IMR-90 (cell line): ENCODE results near the gene OPHN1. TPM values are rescaled to one million over a fixed set of nuclear protein-coding genes. Genes with fewer than 3 reads are reported as not detected.
A peak's percentile ranks its signal among the peaks of the same experiment; 100 is the strongest.

Experiments used
- ATAC-seq: fragments of 200-7000 bp; cut with Tn5 transposase; 2 replicates; pipeline ENCODE4 v1.9.1; 2020; ENCODE audit warnings: low read depth, mild to moderate bottlenecking, moderate library complexity
- BruUV-seq: library from RNA; stranded (reverse); fragments of 400-500 nt; replicated peaks from 2 replicates; lab custom pipeline; 2021; lab: Mats Ljungman, UMichigan
- CTCF ChIA-PET: fragments of 300-600 bp; formaldehyde crosslinking; extraction: SDS; loops from one replicate; lab custom pipeline; 2021; ENCODE audit warnings: antibody characterized with exemption; lab: Yijun Ruan, JAX
- POLR2A ChIA-PET: fragments of 300-600 bp; sonication (Branson Sonifier 250); formaldehyde crosslinking; loops from one replicate; lab custom pipeline; 2022; ENCODE audit warnings: antibody characterized with exemption; ENCODE audit not compliant: unreplicated experiment; lab: Charles Lee
- DNase-seq: peaks from one replicate; pipeline ENCODE4 v3.0.0; 2013
- H2AFZ ChIP-seq: replicated peaks from 2 replicates; pipeline ENCODE3; 2013; ENCODE audit warnings: low read length, mild to moderate bottlenecking; ENCODE audit not compliant: poor library complexity
- H2AK5ac ChIP-seq: 2 replicates; pipeline ENCODE4 v1.6.1; 2013; ENCODE audit warnings: low read depth, low read length, inconsistent platforms
- H2AK9ac ChIP-seq: replicated peaks from 2 replicates; pipeline ENCODE3; 2013; ENCODE audit warnings: mild to moderate bottlenecking, low read depth, low read length, moderate library complexity; ENCODE audit not compliant: poor library complexity
- H2BK120ac ChIP-seq: 2 replicates; pipeline ENCODE4 v1.6.1; 2013; ENCODE audit warnings: low read depth, low read length, inconsistent platforms
- H2BK15ac ChIP-seq: 3 replicates; pipeline ENCODE4 v1.6.1; 2013; ENCODE audit warnings: low read depth, low read length, inconsistent platforms
- H2BK20ac ChIP-seq: 2 replicates; pipeline ENCODE4 v1.6.1; 2013; ENCODE audit warnings: low read depth, mild to moderate bottlenecking, inconsistent platforms, low read length, moderate library complexity
- H2BK5ac ChIP-seq: 2 replicates; pipeline ENCODE4 v1.6.1; 2013; ENCODE audit warnings: mild to moderate bottlenecking, low read depth, low read length, inconsistent platforms; ENCODE audit not compliant: poor library complexity, severe bottlenecking
- H3K14ac ChIP-seq: replicated peaks from 2 replicates; pipeline ENCODE4 v1.6.1; 2013; ENCODE audit warnings: low read depth, low read length, inconsistent platforms
- H3K18ac ChIP-seq: 2 replicates; pipeline ENCODE4 v1.6.1; 2013; ENCODE audit warnings: low read depth, low read length, control low read depth
- H3K23ac ChIP-seq: 2 replicates; pipeline ENCODE4 v1.6.1; 2013; ENCODE audit warnings: low read depth, low read length, inconsistent platforms
- H3K27ac ChIP-seq: 2 replicates; pipeline ENCODE4 v1.5.1; 2013; ENCODE audit warnings: mild to moderate bottlenecking, control low read depth, low read length; ENCODE audit not compliant: insufficient read depth
- H3K27me3 ChIP-seq: 2 replicates; pipeline ENCODE4 v1.6.1; 2013; ENCODE audit warnings: low read length; ENCODE audit not compliant: control insufficient read depth, insufficient read depth
- H3K36me3 ChIP-seq: 2 replicates; pipeline ENCODE4 v1.6.1; 2013; ENCODE audit warnings: low read length, mixed read lengths; ENCODE audit not compliant: control insufficient read depth, insufficient read depth
- H3K4ac ChIP-seq: 2 replicates; pipeline ENCODE4 v1.6.1; 2013; ENCODE audit warnings: low read depth, low read length, inconsistent platforms
- H3K4me1 ChIP-seq: 2 replicates; pipeline ENCODE4 v1.6.1; 2013; ENCODE audit warnings: low read length, mixed read lengths; ENCODE audit not compliant: control insufficient read depth, insufficient read depth
- H3K4me2 ChIP-seq: 2 replicates; pipeline ENCODE4 v1.6.1; 2013; ENCODE audit warnings: low read depth, mild to moderate bottlenecking, control low read depth, low read length, moderate library complexity
- H3K4me3 ChIP-seq: 2 replicates; pipeline ENCODE4 v1.5.1; 2013; ENCODE audit warnings: low read depth, mild to moderate bottlenecking, control low read depth, low read length, moderate library complexity; ENCODE audit not compliant: insufficient read depth
- H3K56ac ChIP-seq: 2 replicates; pipeline ENCODE4 v1.6.1; 2013; ENCODE audit warnings: low read length, inconsistent platforms; ENCODE audit not compliant: insufficient read depth; ENCODE audit errors: extremely low read depth
- H3K79me1 ChIP-seq, 2 experiments: 2 replicates each; pipeline ENCODE4 v1.6.1; 2013; ENCODE audit warnings: low read length in 2 of 2, inconsistent platforms in 1 of 2, low read depth in 1 of 2
- H3K9ac ChIP-seq: 2 replicates; pipeline ENCODE4 v1.6.1; 2013; ENCODE audit warnings: low read depth, low read length, control low read depth
- H3K9me1 ChIP-seq: 2 replicates; pipeline ENCODE4 v1.6.1; 2013; ENCODE audit warnings: low read length, inconsistent platforms; ENCODE audit not compliant: insufficient read depth
- H3K9me3 ChIP-seq: 2 replicates; pipeline ENCODE4 v1.6.1; 2013; ENCODE audit warnings: low read length; ENCODE audit not compliant: control insufficient read depth, insufficient read depth
- H4K20me1 ChIP-seq: 2 replicates; pipeline ENCODE4 v1.6.1; 2013; ENCODE audit warnings: low read length, inconsistent platforms; ENCODE audit not compliant: insufficient read depth
- H4K5ac ChIP-seq: 2 replicates; pipeline ENCODE4 v1.6.1; 2013; ENCODE audit warnings: mild to moderate bottlenecking, low read depth, low read length, control low read depth
- H4K8ac ChIP-seq, 2 experiments: 2 replicates each; pipeline ENCODE4 v1.6.1; 2013; ENCODE audit warnings: low read depth in 2 of 2, low read length in 2 of 2, control low read depth in 1 of 2, inconsistent platforms in 1 of 2
- H4K91ac ChIP-seq: 2 replicates; pipeline ENCODE4 v1.6.1; 2013; ENCODE audit warnings: low read depth, low read length, inconsistent platforms; ENCODE audit not compliant: insufficient read depth
- FOS ChIP-seq: fragments of 150-350 bp; IDR thresholded peaks from 2 replicates; pipeline ENCODE4 v1.6.1; 2016; ENCODE audit warnings: low read depth, low read length
- NFE2L2 ChIP-seq: fragments of 150-350 bp; IDR thresholded peaks from 2 replicates; pipeline ENCODE4 v1.6.1; 2016; ENCODE audit warnings: low read depth, mild to moderate bottlenecking, low read length
- RAD21 ChIP-seq: IDR thresholded peaks from 2 replicates; pipeline ENCODE4 v1.6.1; 2012; ENCODE audit warnings: low read length, improper control_type of control experiment
- RCOR1 ChIP-seq: IDR thresholded peaks from 2 replicates; pipeline ENCODE4 v1.6.1; 2012; ENCODE audit warnings: mild to moderate bottlenecking, low read length, improper control_type of control experiment; ENCODE audit not compliant: insufficient replicate concordance
- RFX5 ChIP-seq: IDR thresholded peaks from 2 replicates; pipeline ENCODE4 v1.8.0; 2012; ENCODE audit warnings: low read depth, mild to moderate bottlenecking, low read length, moderate library complexity
- WGBS, 2 experiments: methylation state at CpG; one replicate each; pipeline versions ENCODE4 v1.1.5 to v1.1.7; 2013; ENCODE audit warnings: missing lambda C conversion rate in 2 of 2; ENCODE audit not compliant: insufficient read length in 1 of 2; ENCODE audit errors: extremely low coverage in 2 of 2; 5-methylcytosine and 5-hydroxymethylcytosine counted together
- dilution Hi-C: fragments of 300-500 bp; cut with HindIII; formaldehyde crosslinking; loops from one replicate; pipeline ENCODE4 v1.14.3; 2018; ENCODE audit warnings: low sequenced_read_pairs; ENCODE audit not compliant: unreplicated experiment
- in situ Hi-C: fragments of 300-500 bp; cut with MboI; formaldehyde crosslinking; loops from 3 replicates; pipeline ENCODE4 v1.14.3; 2019; ENCODE audit warnings: low sequenced_read_pairs, inconsistent platforms, mixed read lengths
- intact Hi-C: fragments of 100-400 bp; cut with micrococcal nuclease; formaldehyde crosslinking; loops from 2 replicates; pipeline ENCODE4 v1.10.0; 2022
- polyA plus RNA-seq, 3 experiments: library from polyadenylated mRNA; depleted of rRNA; stranded (reverse); fragments of >200 nt; gene quantifications; 2 replicates each; pipeline ENCODE4 v1.2.3, GENCODE V29; 2012; ENCODE audit warnings: low replicate concordance in 1 of 3
- total RNA-seq: library from RNA; depleted of rRNA; stranded (reverse); fragments of >200 nt; gene quantifications from 2 replicates; pipeline ENCODE4 v1.2.3, GENCODE V29; 2012

OPHN1 gene
- total and polyA plus RNA-seq, 2 of the 4 experiments (the other 2 are of a cell fraction), result 4.0 to 13.1 TPM

- no peaks in the 10 kb centered on the region for H3K27me3 ChIP-seq
- H3K18ac ChIP-seq, result no peak overlapping the region
- H2AK5ac ChIP-seq, result no peak overlapping the region
- in situ Hi-C loops, result no loop called here
- no peak overlapping the region for H2BK20ac ChIP-seq
- ChIA-PET POLR2A (no interaction called here), CTCF (no interaction called here)
- H4K91ac ChIP-seq, result no peak overlapping the region
- H3K4me3 ChIP-seq, result no peak overlapping the region
- no peak overlapping the region for H2BK120ac ChIP-seq
- H3K79me1 ChIP-seq, result peaks cover 2 to 6% of the 10 kb centered on the region in 2 experiments; a peak in 2 of 4 replicates
- H3K4me1 ChIP-seq, result no peaks in the 10 kb centered on the region
- no CpG with 5 or more reads among the region's 1 CpG for WGBS, 2 experiments
- intact Hi-C loops, result no loop called here
- H3K23ac ChIP-seq, result no peak overlapping the region
- H2AFZ ChIP-seq, result no peak overlapping the region
- no peak overlapping the region for H3K27ac ChIP-seq
- no peak overlapping the region for H3K9ac ChIP-seq
- no peak overlapping the region for H3K4me2 ChIP-seq
- H3K4ac ChIP-seq, result no peak overlapping the region
- no peak overlapping the region for H4K5ac ChIP-seq
- TF ChIP-seq RFX5 (no peak), RAD21 (no peak), FOS (no peak), RCOR1 (no peak), NFE2L2 (no peak)
- no peaks in the 10 kb centered on the region for H3K9me3 ChIP-seq
- no peak overlapping the region for H2BK5ac ChIP-seq
- ATAC-seq (peak; percentile 53; the same call in 1 of the 2 replicates), DNase-seq (peak; percentile 64)
- BruUV-seq, result no TSS peak
- dilution Hi-C loops, result no loop called here
- no peak overlapping the region for H3K56ac ChIP-seq
- 0 out of 2 replicates have a peak, but pooled peaks cover 2% of the 10 kb centered on the region for H4K20me1 ChIP-seq
- no peak overlapping the region for H4K8ac ChIP-seq
- H3K14ac ChIP-seq, result no peak overlapping the region
- H3K36me3 ChIP-seq, result no peaks in the 10 kb centered on the region
- H3K9me1 ChIP-seq, result no peaks in the 10 kb centered on the region
- H2BK15ac ChIP-seq, result no peak overlapping the region
- no peak overlapping the region for H2AK9ac ChIP-seq
Observed at GRCh38 chrX:68415316-68415715, 18.0 kb downstream of the OPHN1 start.
